ENCODE measurements around the gene DPH1.

DNA sequence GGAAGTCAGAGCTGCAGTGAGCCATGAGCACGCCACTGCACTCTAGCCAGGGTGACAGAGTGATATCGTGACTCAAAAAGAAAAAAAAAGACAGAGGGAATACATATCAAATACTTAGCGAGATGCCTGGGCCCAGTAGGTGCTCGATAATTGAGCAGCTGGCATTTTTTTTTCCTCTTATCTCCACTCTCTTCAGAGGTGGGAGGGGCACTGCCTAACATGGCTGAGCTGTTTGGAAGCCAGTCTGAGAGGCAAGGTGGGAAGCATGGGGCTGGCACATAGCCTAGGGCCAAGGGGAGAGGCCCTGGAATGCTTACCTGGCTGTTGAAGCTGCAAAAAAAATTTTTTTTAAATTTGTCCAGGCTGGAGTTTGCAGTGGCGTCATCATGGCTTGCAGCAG is 63.4 kb downstream of the DPH1 start:
- TF ChIP-seq ARNT (IDR thresholded peaks at IDR 0.05) = no peak
- TF ChIP-seq SP1 (IDR thresholded peaks at IDR 0.05) = no peak
- no peak for TF ChIP-seq CTBP1 (IDR thresholded peaks at IDR 0.05; ENCODE audit: borderline replicate concordance)
- TF ChIP-seq BHLHE40 (IDR thresholded peaks at IDR 0.05; ENCODE audit: borderline replicate concordance) = no peak
- TF ChIP-seq NFRKB (IDR thresholded peaks at IDR 0.05) = no peak
- no peak for TF ChIP-seq L3MBTL2 (conservative IDR thresholded peaks at IDR 0.05)
- TF ChIP-seq LEF1 (IDR thresholded peaks at IDR 0.05; ENCODE audit: borderline replicate concordance) = no peak
- TF ChIP-seq SUZ12 (IDR thresholded peaks at IDR 0.05) = no peak
- no peak for TF ChIP-seq TARDBP (IDR thresholded peaks at IDR 0.05)
- TF ChIP-seq FOXA1 (IDR thresholded peaks at IDR 0.05) = no peak
- TF ChIP-seq FOXK2 (IDR thresholded peaks at IDR 0.05) = no peak
- TF ChIP-seq ELF4 (IDR thresholded peaks at IDR 0.05) = no peak
- no peak for TF ChIP-seq FOXM1 (IDR thresholded peaks at IDR 0.05; ENCODE audit: borderline replicate concordance)
- TF ChIP-seq ZNF384 (IDR thresholded peaks at IDR 0.05) = no peak

Data from HEK293T (cell line).